B cell (primary cell): ENCODE measurements around the gene ZDHHC1. TPM values are rescaled to one million over a fixed set of nuclear protein-coding genes. Genes with fewer than 3 reads are reported as not detected.

Source experiments
- ATAC-seq: fragments of 200-7000 bp; cut with Tn5 transposase; one replicate; pipeline ENCODE4 v1.10.0; 2021; ENCODE audit warnings: low read depth, mild to moderate bottlenecking, moderate number of reproducible peaks, moderate library complexity
- CTCF ChIA-PET: fragments of 350-600 bp; sonication (Branson Sonifier 250); formaldehyde crosslinking; loops from one replicate; lab custom pipeline; 2021; ENCODE audit warnings: antibody characterized with exemption, inconsistent platforms; lab: Charles Lee
- POLR2A ChIA-PET: fragments of 350-600 bp; sonication (Branson Sonifier 250); formaldehyde crosslinking; loops from one replicate; lab custom pipeline; 2021; ENCODE audit warnings: antibody characterized with exemption; lab: Charles Lee
- DNase-seq: peaks from one replicate; pipeline ENCODE4 v3.0.0; 2013
- H2AFZ ChIP-seq: 2 replicates; pipeline ENCODE4 v1.6.1; 2012; ENCODE audit warnings: mild to moderate bottlenecking, low read depth, low read length; ENCODE audit not compliant: insufficient read depth, poor library complexity, severe bottlenecking
- H3K27ac ChIP-seq, 2 donors: 1 replicate in 1 of 2; 2 replicates in 1 of 2; pipeline ENCODE4 v1.5.1; 2012 to 2013; ENCODE audit warnings: low read length in 2 of 2, mild to moderate bottlenecking in 2 of 2, moderate library complexity in 1 of 2
- H3K27me3 ChIP-seq, 4 experiments: fragments of 200-600 bp in 1 of 4; sonication (generic) in 1 of 4; replicated peaks in 1 of 4; 1 replicate in 2 of 4; 2 replicates in 2 of 4; pipeline versions ENCODE4 v1.6.1 to v1.7.0; 2013 to 2016; ENCODE audit warnings: low read length in 3 of 4, mild to moderate bottlenecking in 2 of 4, mixed read lengths in 1 of 4, moderate library complexity in 1 of 4; ENCODE audit not compliant: insufficient read depth in 4 of 4, control insufficient read depth in 3 of 4; ENCODE audit errors: control extremely low read depth in 1 of 4
- H3K36me3 ChIP-seq, 2 experiments: replicated peaks in 1 of 2; 1 replicate in 1 of 2; 2 replicates in 1 of 2; pipeline versions ENCODE4 v1.6.1 to v1.7.1; 2013; ENCODE audit warnings: low read length in 1 of 2; ENCODE audit not compliant: insufficient read depth in 2 of 2, control insufficient read depth in 1 of 2; ENCODE audit errors: control extremely low read depth in 1 of 2, extremely low read depth in 1 of 2
- H3K4me1 ChIP-seq, 2 donors: fragments of 200-600 bp in 1 of 2; sonication (generic) in 1 of 2; 1 replicate in 1 of 2; 2 replicates in 1 of 2; pipeline versions ENCODE4 v1.5.1 to v1.6.1; 2013 to 2017; ENCODE audit warnings: low read length in 2 of 2; ENCODE audit not compliant: control insufficient read depth in 2 of 2, insufficient read depth in 2 of 2
- H3K4me2 ChIP-seq: replicated peaks from 2 replicates; pipeline ENCODE3; 2012; ENCODE audit warnings: mild to moderate bottlenecking, low read depth, low read length; ENCODE audit not compliant: poor library complexity, severe bottlenecking
- H3K4me3 ChIP-seq, 5 experiments: fragments of 200-600 bp in 1 of 5; sonication (generic) in 1 of 5; 1 replicate in 3 of 5; 2 replicates in 2 of 5; pipeline versions ENCODE4 v1.5.1 to v1.7.0; 2011 to 2016; ENCODE audit warnings: low read length in 4 of 5, mild to moderate bottlenecking in 4 of 5, low read depth in 2 of 5, control low read depth in 1 of 5, moderate library complexity in 1 of 5; ENCODE audit not compliant: insufficient read depth in 1 of 5; ENCODE audit errors: control extremely low read depth in 1 of 5, extremely low read depth in 1 of 5
- H3K79me2 ChIP-seq: fragments of 200-600 bp; sonication (generic); one replicate; pipeline ENCODE4 v1.6.0; 2016; ENCODE audit warnings: low read length; ENCODE audit not compliant: control insufficient read depth, insufficient read depth
- H3K9ac ChIP-seq: fragments of 200-600 bp; sonication (generic); 2 replicates; pipeline ENCODE4 v1.6.1; 2017; ENCODE audit warnings: mild to moderate bottlenecking, low read length, moderate library complexity
- H3K9me3 ChIP-seq, 3 donors: one replicate each; pipeline versions ENCODE4 v1.6.1 to v1.7.1; 2013; ENCODE audit warnings: low read length in 2 of 3; ENCODE audit not compliant: control insufficient read depth in 2 of 3, insufficient read depth in 1 of 3; ENCODE audit errors: control extremely low read depth in 1 of 3
- H4K20me1 ChIP-seq: 2 replicates; pipeline ENCODE4 v1.6.0; 2012; ENCODE audit warnings: mild to moderate bottlenecking, low read length; ENCODE audit not compliant: insufficient read depth, control insufficient read depth, poor library complexity, severe bottlenecking
- H3K27ac Mint-ChIP-seq: one replicate; pipeline ENCODE4 v1.8.0; 2021; ENCODE audit warnings: mixed read lengths
- H3K27me3 Mint-ChIP-seq: one replicate; pipeline ENCODE4 v1.8.0; 2021; ENCODE audit warnings: mixed read lengths
- H3K4me1 Mint-ChIP-seq: one replicate; pipeline ENCODE4 v1.8.0; 2021; ENCODE audit warnings: mixed read lengths
- H3K4me3 Mint-ChIP-seq: one replicate; pipeline ENCODE4 v1.8.0; 2021; ENCODE audit warnings: mixed read lengths
- H3K9me3 Mint-ChIP-seq: one replicate; pipeline ENCODE4 v1.8.0; 2022; ENCODE audit warnings: mixed read lengths; ENCODE audit not compliant: insufficient read depth
- CTCF ChIP-seq: fragments of 200-600 bp; IDR thresholded peaks from one replicate; pipeline ENCODE4 v1.8.0; 2022; ENCODE audit warnings: antibody characterized with exemption, mild to moderate bottlenecking
- EZH2 ChIP-seq: IDR thresholded peaks from 2 replicates; pipeline ENCODE4 v1.6.1; 2012; ENCODE audit warnings: borderline replicate concordance, low read depth, mild to moderate bottlenecking, moderate library complexity, low read length; ENCODE audit not compliant: insufficient read depth, poor library complexity, severe bottlenecking
- WGBS: methylation state at CpG from one replicate; pipeline ENCODE4 v1.1.5; 2013; ENCODE audit warnings: missing lambda C conversion rate; ENCODE audit not compliant: insufficient coverage; 5-methylcytosine and 5-hydroxymethylcytosine counted together
- intact Hi-C: fragments of 100-400 bp; cut with micrococcal nuclease; formaldehyde crosslinking; loops from one replicate; pipeline ENCODE4 v1.10.0; 2022
- polyA plus RNA-seq: library from polyadenylated mRNA; depleted of rRNA; stranded (reverse); fragments of >200 nt; gene quantifications from 2 replicates; pipeline ENCODE4 v1.2.3, GENCODE V29; 2012
- total RNA-seq, 2 donors: library from RNA; stranded (reverse); fragments of 120-200 nt in 1 of 2; gene quantifications; 1 replicate in 1 of 2; 2 replicates in 1 of 2; pipeline versions ENCODE4 v1.2.3 to v1.2.4, GENCODE V29; 2013 to 2022

Gene ZDHHC1
- total and polyA plus RNA-seq, 2 donors (not counting 1 experiment from before 2014, with no cell fraction given): 0.58 to 2.8 TPM

- ATAC-seq: peak; percentile 59
- intact Hi-C loops: no loop called here
Measured at GRCh38 chr16:67447508-67448076, 31.3 kb upstream of the ZDHHC1 start.

More at GRCh38 chr16:67447508-67448076, 31.3 kb upstream of the ZDHHC1 start:
- H3K4me3 Mint-ChIP-seq: no peak overlapping the region
- H3K36me3 ChIP-seq: peaks cover 0 to 85% of the 10 kb centered on the region in 2 experiments
- CTCF ChIA-PET: interaction anchor here (0.8 to 4.5 kb wide), 9 partner anchors 9 to 80 kb away, joined by 3 to 29 read pairs (median 5); partner anchors contain the start of gene HSD11B2
- peak; percentile 55 for DNase-seq
- H3K27ac Mint-ChIP-seq: no peak overlapping the region
- H3K4me2 ChIP-seq: no peak overlapping the region
- no peak overlapping the region for H2AFZ ChIP-seq
- TF ChIP-seq EZH2: no peak
- TF ChIP-seq CTCF: peak; percentile 39
- H3K27me3 ChIP-seq: no peaks in the 10 kb centered on the region
- POLR2A ChIA-PET: interaction anchor here (0.6 kb wide), 1 partner anchor 908 kb away, joined by 3 read pairs; no protein-coding TSS in a partner anchor
- WGBS: 88% methylated on average over 2 of the region's 6 CpGs
- H3K79me2 ChIP-seq: peaks cover 22% of the 10 kb centered on the region
- no peak overlapping the region for H3K9ac ChIP-seq
- no peaks in the 10 kb centered on the region for H3K4me1 Mint-ChIP-seq
- H3K9me3 Mint-ChIP-seq: no peaks in the 10 kb centered on the region
- H3K4me3 ChIP-seq: no peak overlapping the region
- H3K27ac ChIP-seq: no peak overlapping the region
- no peaks in the 10 kb centered on the region for H3K27me3 Mint-ChIP-seq
- peaks cover 82% of the 10 kb centered on the region for H4K20me1 ChIP-seq
- no peaks in the 10 kb centered on the region for H3K4me1 ChIP-seq
- H3K9me3 ChIP-seq: peaks cover 0 to 2% (median 0%) of the 10 kb centered on the region in 3 donors
